HEK293 (cell line): ENCODE results near the gene SHANK2.

Experiments used
- CTCF ChIA-PET: fragments of 350-600 bp; formaldehyde crosslinking; extraction: SDS; loops from one replicate; lab custom pipeline; 2021; ENCODE audit warnings: antibody characterized with exemption; lab: Yijun Ruan, JAX
- POLR2A ChIA-PET: fragments of 300-600 bp; formaldehyde crosslinking; extraction: SDS; loops from one replicate; lab custom pipeline; 2020; ENCODE audit warnings: antibody characterized with exemption, inconsistent platforms; lab: Yijun Ruan, JAX
- H3K27ac ChIP-seq: fragments of 200-500 bp; sonication (Bioruptor generic); 2 replicates; pipeline ENCODE4 v1.5.1; 2014; ENCODE audit warnings: low read depth, low read length, control low read depth, inconsistent platforms; ENCODE audit errors: extremely low read depth
- H3K36me3 ChIP-seq, 2 experiments: fragments of 200-500 bp in 1 of 2; sonication (Bioruptor generic) in 1 of 2; 1 replicate in 1 of 2; 2 replicates in 1 of 2; pipeline ENCODE4 v1.5.1; 2014 to 2017; ENCODE audit warnings: inconsistent platforms in 2 of 2, low read length in 2 of 2; ENCODE audit not compliant: control insufficient read depth in 2 of 2, insufficient read depth in 1 of 2
- H3K4me1 ChIP-seq: fragments of 200-500 bp; sonication (Bioruptor generic); 2 replicates; pipeline ENCODE4 v1.5.1; 2014; ENCODE audit warnings: mild to moderate bottlenecking, low read length, inconsistent platforms; ENCODE audit not compliant: control insufficient read depth, insufficient read depth
- H3K4me3 ChIP-seq: 2 replicates; pipeline ENCODE4 v1.5.1; 2011; ENCODE audit warnings: low read depth, mild to moderate bottlenecking, control low read depth, low read length, moderate library complexity
- H3K9me3 ChIP-seq: fragments of 200-500 bp; sonication (Bioruptor generic); 2 replicates; pipeline ENCODE4 v1.5.1; 2014; ENCODE audit warnings: low read depth, low read length, inconsistent platforms; ENCODE audit not compliant: control insufficient read depth, insufficient read depth
- ELK4 ChIP-seq: IDR thresholded peaks from 2 replicates; pipeline ENCODE4 v1.6.1; 2011; ENCODE audit warnings: mild to moderate bottlenecking, low read depth, low read length, borderline replicate concordance
- GLI2 ChIP-seq: fragments of 450-650 bp; formaldehyde crosslinking; IDR thresholded peaks from 2 replicates; pipeline ENCODE4; 2017; ENCODE audit warnings: missing biosample characterization, missing genetic modification characterization, low read depth, borderline replicate concordance
- HOXD13 ChIP-seq: sonication (generic); formaldehyde crosslinking; IDR thresholded peaks from 2 replicates; pipeline ENCODE4 v1.8.0; 2022; ENCODE audit warnings: missing genetic modification reagents, borderline replicate concordance
- MYNN ChIP-seq: fragments of 450-650 bp; formaldehyde crosslinking; IDR thresholded peaks from 2 replicates; pipeline ENCODE4 v1.5.1; 2016; ENCODE audit warnings: missing biosample characterization, missing genetic modification characterization, borderline replicate concordance
- PRDM10 ChIP-seq: fragments of 450-650 bp; formaldehyde crosslinking; IDR thresholded peaks from 2 replicates; pipeline ENCODE4 v1.5.1; 2016; ENCODE audit warnings: missing biosample characterization, missing genetic modification characterization
- RBAK ChIP-seq: fragments of 450-650 bp; formaldehyde crosslinking; IDR thresholded peaks from 2 replicates; pipeline ENCODE4 v1.5.1; 2016; ENCODE audit warnings: missing biosample characterization, missing genetic modification characterization
- TSHZ1 ChIP-seq: fragments of 450-650 bp; formaldehyde crosslinking; IDR thresholded peaks from 2 replicates; pipeline ENCODE4 v1.5.1; 2016; ENCODE audit warnings: missing biosample characterization, missing genetic modification characterization, borderline replicate concordance
- ZBTB21 ChIP-seq: fragments of 450-650 bp; formaldehyde crosslinking; IDR thresholded peaks from 2 replicates; pipeline ENCODE4 v1.5.1; 2017; ENCODE audit warnings: missing biosample characterization, missing genetic modification characterization
- ZBTB6 ChIP-seq: fragments of 450-650 bp; formaldehyde crosslinking; IDR thresholded peaks from 2 replicates; pipeline ENCODE4 v1.5.1; 2017; ENCODE audit warnings: missing biosample characterization, missing genetic modification characterization
- ZNF513 ChIP-seq: fragments of 450-650 bp; IDR thresholded peaks from 2 replicates; pipeline ENCODE4 v1.5.1; 2018; ENCODE audit warnings: missing biosample characterization, missing genetic modification characterization
- ZNF521 ChIP-seq: fragments of 450-650 bp; formaldehyde crosslinking; IDR thresholded peaks from 2 replicates; pipeline ENCODE4 v1.5.1; 2017; ENCODE audit warnings: missing biosample characterization, mild to moderate bottlenecking, missing genetic modification characterization
- ZNF530 ChIP-seq: fragments of 450-650 bp; formaldehyde crosslinking; IDR thresholded peaks from 2 replicates; pipeline ENCODE4 v1.5.1; 2016; ENCODE audit warnings: low read depth, missing biosample characterization, missing genetic modification characterization
- ZNF585B ChIP-seq: fragments of 450-650 bp; formaldehyde crosslinking; IDR thresholded peaks from 2 replicates; pipeline ENCODE4 v1.5.1; 2016; ENCODE audit warnings: missing biosample characterization, missing genetic modification characterization
- ZNF785 ChIP-seq: fragments of 450-650 bp; formaldehyde crosslinking; IDR thresholded peaks from 2 replicates; pipeline ENCODE4 v1.5.1; 2016; ENCODE audit warnings: missing biosample characterization, missing genetic modification characterization
- ZNF791 ChIP-seq: fragments of 450-650 bp; formaldehyde crosslinking; IDR thresholded peaks from 2 replicates; pipeline ENCODE4 v1.5.1; 2016; ENCODE audit warnings: missing biosample characterization, missing genetic modification characterization
- ZNF837 ChIP-seq: fragments of 450-650 bp; formaldehyde crosslinking; IDR thresholded peaks from 2 replicates; pipeline ENCODE4 v1.5.1; 2016; ENCODE audit warnings: missing biosample characterization, missing genetic modification characterization
- ZSCAN5A ChIP-seq: fragments of 450-650 bp; formaldehyde crosslinking; IDR thresholded peaks from 2 replicates; pipeline ENCODE4 v1.5.1; 2016; ENCODE audit warnings: missing biosample characterization, missing genetic modification characterization
- TF ChIP-seq, protein P1 (sequence below): fragments of 450-650 bp; formaldehyde crosslinking; IDR thresholded peaks from 2 replicates; pipeline ENCODE4 v1.5.1; 2016; ENCODE audit warnings: missing biosample characterization, missing genetic modification characterization, borderline replicate concordance

The SHANK2 gene

GRCh38 chr11:71272161-71272560, 19.8 kb upstream of the SHANK2 start:
- no peaks in the 10 kb centered on the region for H3K36me3 ChIP-seq
- POLR2A ChIA-PET: no interaction called here
- H3K9me3 ChIP-seq: no peaks in the 10 kb centered on the region
- TF ChIP-seq ZBTB6 (tag by site-specific recombination) (no peak), ZNF791 (tag by site-specific recombination) (no peak), ZNF585B (tag by site-specific recombination) (no peak), MYNN (no peak), ZSCAN5A (tag by site-specific recombination) (no peak), HOXD13 (CRISPR knock-in tag) (no peak), ZBTB21 (tag by site-specific recombination) (no peak), ZNF521 (tag by site-specific recombination) (no peak), ZNF513 (no peak), RBAK (tag by site-specific recombination) (no peak), ZNF837 (no peak), ZNF530 (tag by site-specific recombination) (no peak), PRDM10 (tag by site-specific recombination) (no peak), ZNF785 (tag by site-specific recombination) (no peak), ELK4 (no peak), GLI2 (no peak), TSHZ1 (tag by site-specific recombination) (no peak)
- TF ChIP-seq, protein P1, sequence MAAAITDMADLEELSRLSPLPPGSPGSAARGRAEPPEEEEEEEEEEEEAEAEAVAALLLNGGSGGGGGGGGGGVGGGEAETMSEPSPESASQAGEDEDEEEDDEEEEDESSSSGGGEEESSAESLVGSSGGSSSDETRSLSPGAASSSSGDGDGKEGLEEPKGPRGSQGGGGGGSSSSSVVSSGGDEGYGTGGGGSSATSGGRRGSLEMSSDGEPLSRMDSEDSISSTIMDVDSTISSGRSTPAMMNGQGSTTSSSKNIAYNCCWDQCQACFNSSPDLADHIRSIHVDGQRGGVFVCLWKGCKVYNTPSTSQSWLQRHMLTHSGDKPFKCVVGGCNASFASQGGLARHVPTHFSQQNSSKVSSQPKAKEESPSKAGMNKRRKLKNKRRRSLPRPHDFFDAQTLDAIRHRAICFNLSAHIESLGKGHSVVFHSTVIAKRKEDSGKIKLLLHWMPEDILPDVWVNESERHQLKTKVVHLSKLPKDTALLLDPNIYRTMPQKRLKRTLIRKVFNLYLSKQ (tag by site-specific recombination): no peak
- TF ChIP-seq, all 188 proteins: peak for 0
- CTCF ChIA-PET: no interaction called here
- H3K4me3 ChIP-seq: no peak overlapping the region
- H3K4me1 ChIP-seq: no peaks in the 10 kb centered on the region
- no peak overlapping the region for H3K27ac ChIP-seq
